ENCODE data around the gene EPS8L3. TPM values are rescaled to one million over a fixed set of nuclear protein-coding genes. Genes with fewer than 3 reads are reported as not detected.
"Not testable (repeated sequence)": the region's sequence is repeated elsewhere in the genome, so short reads cannot be mapped to it uniquely, and the experiment has no call there.

The EPS8L3 gene
- total RNA-seq, 1 experiment from 2014 or later, result not detected

- no peak for DNase-seq (ENCODE audit: low read depth)
Observed at GRCh38 chr1:109764561-109765482, 1.1 kb upstream of the EPS8L3 start.

- peak; percentile 44 for DNase-seq (ENCODE audit: low read depth)
Observed at GRCh38 chr1:109762821-109763645, 690 bp downstream of the EPS8L3 start.

GRCh38 chr1:109762039-109762585 lies 1.6 kb downstream of the EPS8L3 start:
- DNase-seq (ENCODE audit: low read depth), result no peak

DNA sequence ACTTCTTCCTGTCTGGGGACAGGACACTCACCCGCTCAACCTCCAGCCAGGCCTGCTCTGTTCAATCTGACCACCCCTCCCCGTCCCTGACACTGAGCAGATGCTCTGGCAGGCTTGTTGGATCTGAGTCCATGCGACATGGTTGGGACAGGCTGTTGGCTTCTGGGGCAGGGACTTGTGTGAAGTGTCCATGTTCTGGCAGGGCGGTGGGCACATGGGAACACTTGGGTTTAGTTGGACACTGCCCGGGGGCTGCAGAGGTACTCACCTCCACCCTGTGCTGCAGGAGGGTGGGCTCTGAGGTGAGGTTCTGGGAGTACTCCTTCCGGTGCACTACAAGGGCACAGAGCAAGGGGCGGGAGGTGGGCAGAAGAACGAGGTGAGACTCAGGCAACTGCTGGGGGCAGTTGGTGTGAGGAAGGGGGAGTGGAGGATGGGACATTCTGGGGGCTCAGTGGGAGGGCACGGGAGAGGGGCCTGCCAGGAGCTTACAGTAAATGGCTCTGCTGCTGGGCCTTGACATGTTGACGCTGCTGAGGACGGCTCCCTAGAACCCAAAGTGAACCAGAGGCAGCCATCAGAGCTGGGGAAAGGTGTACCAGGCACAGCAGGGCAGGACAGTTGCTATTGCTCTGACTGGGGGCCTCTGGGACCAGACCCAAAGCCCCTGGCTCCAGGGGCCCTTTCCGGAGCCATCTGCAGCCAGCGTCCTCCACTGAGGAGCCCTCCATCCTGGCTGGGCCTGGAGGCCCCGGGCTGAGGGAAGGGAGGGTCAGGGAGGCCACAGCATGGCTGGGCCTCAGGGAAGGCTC lies 2.3 kb downstream of the EPS8L3 start:
- DNase-seq (ENCODE audit: low read depth), result no peak

GRCh38 chr1:109760581-109761226 lies 3.0 kb downstream of the EPS8L3 start:
- no peak for DNase-seq (ENCODE audit: low read depth)

DNA sequence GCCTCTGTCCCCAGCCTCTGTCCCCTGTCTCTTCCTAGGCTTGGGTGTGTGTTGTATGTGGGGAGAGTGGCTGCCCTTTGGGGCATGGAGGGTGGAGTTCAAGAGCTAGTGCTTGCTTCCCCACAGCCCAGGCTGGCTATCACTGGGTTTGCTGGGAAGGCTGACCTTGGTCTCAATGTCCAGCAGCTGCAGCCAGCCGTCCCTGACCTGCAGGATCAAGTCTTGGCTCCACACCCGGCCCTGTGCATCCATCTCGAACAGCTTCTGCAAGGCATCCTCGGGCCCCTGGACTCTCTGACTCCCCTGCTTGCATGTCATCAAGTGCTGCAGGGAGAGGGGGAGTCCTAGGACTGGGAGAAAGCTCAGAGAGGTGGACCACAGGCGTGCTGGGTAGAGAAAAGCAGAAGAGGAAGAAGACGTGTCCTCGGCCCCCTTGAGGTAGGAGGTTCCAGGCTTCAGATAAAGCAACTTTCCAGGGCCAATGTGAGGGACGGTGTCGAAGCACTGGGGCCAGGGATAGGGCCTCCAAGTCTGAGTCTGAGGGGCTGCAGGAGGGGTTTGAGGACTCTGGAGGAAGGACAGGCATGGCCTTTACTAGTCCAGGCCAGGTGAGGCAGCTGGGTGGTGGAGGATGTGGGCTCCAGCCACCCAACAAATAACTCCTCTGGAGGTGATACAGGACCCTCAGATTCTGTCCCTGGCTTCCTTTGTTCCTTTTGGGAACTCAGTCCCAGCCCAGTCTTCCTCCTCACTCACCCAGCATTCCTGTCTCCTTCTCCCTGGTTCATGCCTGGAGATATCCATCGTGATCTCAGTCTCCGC lies 4.0 kb downstream of the EPS8L3 start:
- DNase-seq (ENCODE audit: low read depth), result no peak

- no peak for DNase-seq (ENCODE audit: low read depth)
Observed at GRCh38 chr1:109757936-109758786, 5.6 kb downstream of the EPS8L3 start.

GRCh38 chr1:109756848-109757521 lies 6.7 kb downstream of the EPS8L3 start:
- no peak for DNase-seq (ENCODE audit: low read depth)

DNA sequence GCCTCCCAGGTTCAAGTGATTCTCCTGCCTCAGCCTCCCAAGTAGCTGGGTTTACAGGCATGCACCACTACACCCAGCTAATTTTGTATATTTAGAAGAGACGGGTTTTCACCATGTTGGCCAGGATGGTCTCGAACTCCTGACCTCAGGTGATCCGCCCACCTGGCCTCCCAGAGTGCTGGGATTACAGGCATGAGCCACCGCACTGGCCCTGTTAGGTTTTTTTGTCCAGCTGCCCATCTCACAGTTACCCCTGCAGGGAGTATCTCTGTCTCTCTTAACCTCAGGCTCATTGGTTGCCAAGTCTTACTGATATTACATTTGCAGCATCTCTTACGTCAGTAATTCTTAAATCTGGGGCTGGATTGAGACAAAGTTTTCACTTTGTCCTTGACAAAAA lies 7.4 kb downstream of the EPS8L3 start:
- not testable (repeated sequence) for DNase-seq (ENCODE audit: low read depth)

DNA sequence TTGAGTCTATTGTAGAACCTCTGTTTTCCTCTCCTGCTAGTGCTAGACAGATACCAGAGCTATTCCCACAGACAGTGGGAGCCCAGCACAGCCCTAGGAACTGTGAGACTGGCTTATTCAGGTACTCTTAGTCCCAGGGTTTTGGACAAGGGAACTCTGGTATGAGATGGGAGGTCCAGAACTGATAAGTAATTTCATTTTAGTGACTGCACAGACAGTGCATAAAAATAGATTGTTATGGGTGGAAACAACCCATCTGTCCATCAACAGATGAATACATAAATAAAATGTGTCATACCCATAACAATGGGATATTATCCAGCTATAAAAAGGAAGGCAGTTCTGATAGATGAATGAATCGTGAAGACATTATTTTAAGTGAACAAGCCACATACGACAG lies 9.0 kb downstream of the EPS8L3 start:
- no peak for DNase-seq (ENCODE audit: low read depth)

GRCh38 chr1:109751531-109752260 lies 12.0 kb downstream of the EPS8L3 start:
- no peak for DNase-seq (ENCODE audit: low read depth)

GRCh38 chr1:109750920-109751319 lies 12.8 kb downstream of the EPS8L3 start:
- DNase-seq (ENCODE audit: low read depth), result no peak

- no peak for DNase-seq (ENCODE audit: low read depth)
Observed at GRCh38 chr1:109750241-109750882, 13.4 kb downstream of the EPS8L3 start.

DNA sequence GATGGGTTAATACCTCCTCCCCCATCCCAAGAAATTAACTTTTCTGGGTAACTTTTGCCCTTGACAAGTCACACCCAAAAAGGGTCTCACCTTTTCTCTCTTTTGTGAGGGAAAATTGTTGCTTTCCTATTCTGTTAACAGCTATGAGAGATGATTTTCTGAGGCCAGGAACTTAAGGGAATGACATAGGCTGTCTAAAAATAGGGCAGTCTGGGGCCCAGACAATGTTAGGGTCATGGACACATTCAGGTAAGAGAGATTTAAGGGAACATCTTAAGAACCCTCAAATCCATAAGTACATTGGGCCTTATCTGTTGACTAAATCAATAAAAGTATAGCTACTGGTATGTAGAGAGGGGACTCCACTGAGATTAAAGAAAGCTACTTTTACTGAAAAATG lies 14.5 kb downstream of the EPS8L3 start:
- DNase-seq (ENCODE audit: low read depth), result no peak

DNA sequence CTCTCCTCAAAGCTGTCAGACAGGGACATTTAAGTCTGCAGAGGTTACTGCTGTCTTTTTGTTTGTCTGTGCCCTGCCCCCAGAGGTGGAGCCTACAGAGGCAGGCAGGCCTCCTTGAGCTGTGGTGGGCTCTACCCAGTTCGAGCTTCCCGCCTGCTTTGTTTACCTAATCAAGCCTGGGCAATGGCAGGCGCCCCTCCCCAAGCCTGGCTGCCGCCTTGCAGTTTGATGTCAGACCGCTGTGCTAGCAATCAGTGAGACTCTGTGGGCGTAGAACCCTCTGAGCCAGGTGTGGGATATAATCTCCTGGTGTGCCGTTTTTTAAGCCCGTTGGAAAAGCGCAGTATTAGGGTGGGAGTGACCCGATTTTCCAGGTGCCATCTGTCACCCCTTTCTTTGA lies 15.4 kb downstream of the EPS8L3 start:
- DNase-seq (ENCODE audit: low read depth), result not testable (repeated sequence)

GRCh38 chr1:109740615-109741373 lies 22.9 kb downstream of the EPS8L3 start, which contains the start of gene GSTM3:
TSS of gene GSTM3 (minus strand) at chr1:109741038. CDS start at chr1:109740287, 751 bp downstream.
- no peak for DNase-seq (ENCODE audit: low read depth)

Measured in RPMI7951 (cell line).